Posterior cingulate gyrus (tissue), 11 donors: ENCODE measurements around the gene NPHP4.
A peak's percentile ranks its signal among the peaks of the same experiment; 100 is the strongest.

Source experiments
- DNase-seq, 10 donors: peaks; one replicate each; pipeline versions ENCODE4 v3.0.0 to v3.0.0-alpha.2; 2020 to 2021; ENCODE audit warnings: mixed read lengths in 3 of 10
- intact Hi-C: fragments of 100-400 bp; cut with DNase I; formaldehyde crosslinking; loops from one replicate; pipeline ENCODE4 v1.15.1; 2023

NPHP4 gene

GRCh38 chr1:5993556-5994491 lies 1.6 kb upstream of the NPHP4 start:
- intact Hi-C loops: no loop called here
- peak in 4 of 10 donors; percentile 32 to 92 (median 86) for DNase-seq

GRCh38 chr1:5992814-5993555 lies 760 bp upstream of the NPHP4 start:
- DNase-seq: peak in 4 of 10 donors; percentile 25 to 87 (median 84)
- intact Hi-C loops: no loop called here

- intact Hi-C loops: no loop called here
- peak in 5 of 10 donors; percentile 29 to 89 (median 81) for DNase-seq
Measured at GRCh38 chr1:5991381-5992025, 722 bp downstream of the NPHP4 start.

- peak in 2 of 10 donors; percentile 60 to 71 for DNase-seq
- intact Hi-C loops: no loop called here
Measured at GRCh38 chr1:5990913-5991312, 1.3 kb downstream of the NPHP4 start.

GRCh38 chr1:5989731-5990271 lies 2.4 kb downstream of the NPHP4 start:
- intact Hi-C loops: no loop called here
- peak in 4 of 10 donors; percentile 19 to 81 (median 58) for DNase-seq

DNA sequence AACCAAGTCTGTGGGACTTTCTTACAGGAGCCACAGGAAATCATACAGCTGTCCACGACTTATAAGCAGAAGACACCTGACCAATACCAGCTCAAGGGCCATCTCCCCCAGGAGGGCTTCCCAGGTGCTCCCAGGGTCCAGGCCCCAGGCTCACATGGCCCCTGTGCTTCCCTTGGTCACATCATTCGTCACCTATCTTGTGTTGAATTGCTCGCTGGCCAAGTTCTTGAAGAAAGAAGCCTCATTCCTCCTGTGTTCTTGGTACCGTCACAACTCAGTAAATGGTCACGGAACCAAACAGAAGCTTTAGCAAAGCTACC lies 3.0 kb downstream of the NPHP4 start:
- intact Hi-C loops: no loop called here
- DNase-seq: peak in 1 of 10 donors; percentile 58

DNA sequence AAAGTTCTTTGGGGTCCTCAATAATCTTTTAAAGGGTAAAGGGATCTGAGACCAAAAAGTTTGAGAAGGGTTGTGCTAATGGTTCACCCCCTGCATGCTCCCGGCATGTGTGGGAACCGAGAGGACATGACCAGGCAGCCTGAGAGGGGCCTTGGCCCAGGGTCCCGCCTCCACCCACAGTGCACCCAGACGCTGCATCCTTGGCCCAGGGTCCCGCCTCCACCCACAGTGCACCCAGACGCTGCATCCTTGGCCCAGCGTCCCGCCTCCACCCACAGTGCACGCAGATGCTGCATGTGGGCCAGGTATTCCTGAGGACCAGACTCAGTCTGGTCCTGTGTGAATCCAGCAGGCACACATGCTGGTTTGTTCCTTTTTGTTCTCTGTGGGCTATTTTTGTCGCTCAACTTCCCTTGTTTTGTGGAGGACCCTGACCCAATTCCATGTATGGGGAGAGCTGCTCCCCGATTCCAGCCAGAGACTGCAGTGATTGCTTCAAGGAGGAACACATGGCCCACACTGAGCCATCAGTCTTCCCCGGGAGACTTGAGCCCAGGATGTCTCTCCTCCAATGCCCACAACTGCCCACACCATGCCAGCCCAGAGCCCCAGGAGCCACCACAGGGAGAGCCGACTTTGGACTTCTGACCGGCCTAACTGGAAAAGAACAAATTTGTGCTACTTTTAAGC lies 3.5 kb downstream of the NPHP4 start:
- intact Hi-C loops: no loop called here
- peak in 4 of 10 donors; percentile 31 to 87 (median 80) for DNase-seq

- DNase-seq: peak in 3 of 10 donors; percentile 13 to 57 (median 53)
- intact Hi-C loops: no loop called here
Measured at GRCh38 chr1:5986018-5986417, 6.2 kb downstream of the NPHP4 start.

- peak in 3 of 10 donors; percentile 39 to 87 (median 86) for DNase-seq
- intact Hi-C loops: no loop called here
Measured at GRCh38 chr1:5985250-5985649, 7.0 kb downstream of the NPHP4 start.

DNA sequence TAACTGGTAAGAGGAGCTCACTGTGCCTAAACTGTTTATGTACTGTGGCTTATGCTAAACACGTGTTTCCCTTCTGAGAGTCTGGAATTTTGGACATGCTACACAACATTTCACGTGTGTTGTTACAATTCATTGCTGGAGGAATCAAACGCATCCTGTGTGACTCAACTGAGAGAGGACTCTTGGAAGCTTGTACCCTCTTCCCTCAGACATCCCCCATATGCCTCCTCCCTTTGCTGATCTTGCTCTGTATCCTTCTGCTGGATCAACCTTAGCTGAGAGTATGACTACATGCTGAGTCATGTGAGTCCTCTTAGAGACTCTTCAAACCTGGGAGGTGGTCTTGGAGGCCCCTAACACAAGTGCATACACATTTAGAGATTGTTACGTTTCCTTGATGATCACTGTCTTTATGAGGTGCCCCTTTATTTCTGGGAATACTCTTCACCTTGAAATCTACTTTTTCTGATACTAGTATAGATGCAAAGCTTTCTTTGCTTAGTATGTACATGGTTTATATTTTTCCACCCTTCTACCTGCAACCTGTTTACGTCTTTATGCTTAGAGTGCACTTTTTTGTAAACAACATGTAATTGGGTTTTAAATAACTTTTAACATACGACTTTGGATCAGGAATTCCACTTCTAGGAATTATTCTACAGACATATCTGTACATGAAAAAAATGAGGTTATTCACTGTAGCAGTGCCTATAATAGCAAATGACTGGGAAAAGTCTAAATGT lies 8.7 kb downstream of the NPHP4 start:
- intact Hi-C loops: no loop called here
- DNase-seq: no peak

DNA sequence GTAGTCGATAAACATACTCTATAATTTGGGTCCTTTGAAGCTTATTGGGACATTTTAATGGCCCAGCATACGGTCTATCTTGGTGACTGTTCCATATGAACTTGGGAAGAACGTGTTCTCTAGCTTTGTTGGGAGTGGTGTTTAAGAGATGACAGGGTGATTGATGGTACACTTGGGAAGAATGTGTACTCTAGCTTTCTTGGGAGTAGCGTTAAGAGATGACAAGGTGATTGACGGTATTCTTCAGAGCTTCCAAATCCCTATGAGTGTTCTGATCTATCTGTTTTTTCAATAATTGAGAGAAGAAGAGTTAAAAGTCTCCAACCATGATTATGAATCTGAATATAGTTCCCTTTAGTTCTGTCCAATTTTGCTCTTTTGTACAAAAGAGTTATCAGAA lies 9.4 kb downstream of the NPHP4 start:
- intact Hi-C loops: no loop called here
- no peak for DNase-seq

DNA sequence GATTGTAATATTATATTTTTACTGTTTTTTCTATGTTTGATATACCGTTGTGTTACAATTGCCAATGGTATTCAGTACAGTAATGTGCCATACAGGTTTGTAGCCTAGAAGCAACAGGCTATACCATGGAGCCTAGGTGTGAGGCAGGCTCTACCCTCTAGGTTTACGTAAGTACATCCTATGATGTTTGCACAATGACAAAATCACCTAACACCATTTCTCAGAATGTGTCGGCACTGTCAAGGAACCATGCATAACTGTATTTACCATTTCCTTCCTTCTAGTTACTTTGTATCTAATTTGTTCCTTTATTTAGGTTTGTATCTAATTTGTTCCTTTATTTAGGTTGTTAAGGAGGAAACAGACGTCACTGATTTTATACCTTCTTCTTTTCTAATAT lies 9.9 kb downstream of the NPHP4 start:
- intact Hi-C loops: no loop called here
- no peak for DNase-seq

DNA sequence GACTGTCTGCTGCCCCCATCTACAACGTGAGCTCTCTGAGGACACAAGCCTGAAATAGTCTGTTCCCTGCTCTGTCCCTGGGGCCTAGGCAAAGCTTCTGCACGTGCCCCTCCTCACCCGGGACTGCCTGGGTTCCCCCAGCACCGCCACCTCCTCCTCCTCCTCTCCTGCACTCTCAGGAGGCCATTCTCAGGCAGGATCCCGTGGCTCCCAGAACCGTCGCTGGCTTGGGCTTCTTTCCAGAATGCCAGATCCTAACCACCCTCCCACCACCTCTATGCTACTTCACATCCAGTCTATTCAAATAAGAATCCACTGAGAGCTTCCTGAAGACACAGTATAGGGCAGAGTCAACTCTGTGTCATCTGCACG lies 11.2 kb downstream of the NPHP4 start:
- intact Hi-C loops: no loop called here
- DNase-seq: peak in 4 of 10 donors; percentile 18 to 76 (median 62)

DNA sequence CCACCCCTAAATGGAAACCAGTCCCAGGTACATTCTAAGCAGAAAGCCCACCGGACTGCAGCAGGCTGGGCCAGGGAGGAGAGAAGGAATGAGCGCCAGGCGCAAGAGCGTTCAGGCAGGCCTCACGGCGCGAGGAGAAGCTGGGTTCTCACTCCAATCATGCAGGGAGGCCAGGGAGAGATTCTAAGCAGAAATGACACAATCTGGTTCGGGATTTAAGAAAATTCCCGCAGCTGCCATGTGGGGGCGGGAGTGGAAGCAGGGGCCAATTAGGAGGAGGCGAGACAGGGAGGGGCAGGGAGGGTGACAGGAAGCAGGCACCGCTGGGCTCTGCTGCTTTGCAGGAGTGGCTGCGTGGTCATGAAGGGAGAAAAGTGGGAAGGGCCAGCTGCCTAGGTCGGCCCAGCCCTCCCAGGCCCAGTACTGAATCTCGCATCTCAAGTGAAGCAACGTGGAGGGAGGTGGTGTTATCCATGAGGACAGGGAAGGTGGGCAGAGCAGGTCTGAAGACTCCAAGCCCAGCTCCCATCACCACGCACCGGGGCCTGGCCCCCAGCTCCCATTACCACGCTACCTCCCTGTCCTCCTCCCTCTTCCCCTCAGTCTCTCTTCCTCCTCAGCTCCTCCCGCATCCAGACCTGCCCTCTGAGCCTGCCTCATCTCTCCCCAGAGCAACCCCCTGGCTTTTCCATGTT lies 11.8 kb downstream of the NPHP4 start:
- peak in 8 of 10 donors; percentile 63 to 96 (median 75) for DNase-seq
- intact Hi-C loops: no loop called here

DNA sequence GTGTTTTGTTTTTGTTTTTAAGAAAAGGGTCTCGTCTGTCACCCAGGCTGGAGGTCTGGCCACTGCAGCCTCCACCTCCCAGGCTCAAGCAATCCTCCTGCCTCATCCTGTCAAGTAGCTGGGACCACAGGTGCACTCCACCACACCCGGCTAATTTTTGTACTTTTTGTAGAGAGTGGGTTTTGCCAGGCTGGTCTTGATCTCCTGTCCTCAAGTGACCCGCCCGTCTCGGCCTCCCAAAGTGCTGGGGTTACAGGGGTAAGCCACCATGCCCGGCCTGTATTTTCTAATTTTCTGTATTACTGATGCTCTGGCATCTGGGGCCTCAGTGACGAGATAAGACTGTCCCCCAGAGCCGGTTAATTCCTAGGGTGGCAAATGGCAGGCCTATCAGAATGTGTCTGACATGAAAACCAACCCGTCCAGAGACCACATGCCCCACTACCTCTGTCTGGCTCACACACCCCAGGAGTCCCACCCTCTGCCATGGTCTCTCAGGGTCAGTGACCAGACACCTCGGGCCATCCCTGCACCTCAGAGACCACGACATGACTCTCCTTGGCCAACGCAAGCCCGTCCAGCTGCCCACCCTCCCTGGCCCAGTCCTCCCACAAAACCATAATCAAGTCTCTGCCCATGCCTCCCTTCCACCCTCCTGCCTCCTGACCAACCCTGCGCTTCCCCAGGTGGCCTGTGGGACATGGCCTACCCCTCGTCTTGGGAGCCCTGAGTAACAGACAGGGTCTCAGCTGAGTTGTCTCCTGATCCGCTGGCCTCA lies 12.5 kb downstream of the NPHP4 start:
- peak in 3 of 10 donors; percentile 19 to 76 (median 67) for DNase-seq
- intact Hi-C loops: loop anchor here (5.0 to 10.0 kb wide), 3 partner anchors 235 to 1327 kb away; partner anchors contain the start of gene AJAP1

DNA sequence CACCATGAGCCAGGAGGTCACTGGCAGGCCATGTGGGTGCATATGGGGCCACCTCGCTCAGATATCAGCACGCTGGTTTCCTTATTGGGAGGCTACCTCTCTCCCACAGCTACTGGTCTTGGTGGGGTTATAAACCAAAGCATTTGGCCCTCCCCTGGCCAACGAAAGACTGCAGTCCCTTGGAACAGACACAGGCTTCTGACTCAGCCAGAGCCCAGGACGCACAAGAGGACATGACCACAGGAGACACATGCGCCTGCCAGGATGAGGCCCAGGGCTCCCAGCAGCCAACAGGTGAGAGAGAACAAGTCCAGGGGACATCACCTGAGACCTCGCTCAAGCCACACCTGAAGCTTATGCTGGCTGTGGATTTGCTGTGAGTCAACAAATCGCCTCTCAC lies 13.8 kb downstream of the NPHP4 start:
- peak in 2 of 10 donors; percentile 61 to 67 for DNase-seq

More for the DNA sequence above, 13.8 kb downstream of the NPHP4 start:
- intact Hi-C loops: loop anchor here (5.0 to 10.0 kb wide), 3 partner anchors 234 to 1326 kb away; partner anchors contain the start of gene AJAP1
